SK-N-SH (cell line): ENCODE data around the gene AZIN2.

Experiments
- EP300 ChIP-seq, 2 experiments: IDR thresholded peaks; 2 replicates each; pipeline versions ENCODE4 v1.4.0 to v1.6.1; 2012; ENCODE audit warnings: borderline replicate concordance in 1 of 2, low read depth in 1 of 2, low read length in 1 of 2
- FOSL2 ChIP-seq: IDR thresholded peaks from 2 replicates; pipeline ENCODE4 v1.4.0; 2012; ENCODE audit warnings: low read depth, mild to moderate bottlenecking, moderate library complexity, borderline replicate concordance
- FOXM1 ChIP-seq: IDR thresholded peaks from 2 replicates; pipeline ENCODE4 v1.4.0; 2012; ENCODE audit warnings: low read depth, mild to moderate bottlenecking
- JUND ChIP-seq: IDR thresholded peaks from 2 replicates; pipeline ENCODE4 v1.4.0; 2012
- POLR2AphosphoS5 ChIP-seq: IDR thresholded peaks from 2 replicates; pipeline ENCODE4 v1.6.1; 2012; ENCODE audit warnings: low read depth, low read length
- SMC3 ChIP-seq: IDR thresholded peaks from 2 replicates; pipeline ENCODE4 v1.6.1; 2012; ENCODE audit warnings: low read depth, low read length, improper control_type of control experiment
- TAF1 ChIP-seq: IDR thresholded peaks from 2 replicates; pipeline ENCODE4 v1.6.1; 2012; ENCODE audit warnings: low read depth, mild to moderate bottlenecking, low read length, moderate library complexity, borderline replicate concordance
- TEAD4 ChIP-seq: IDR thresholded peaks from 2 replicates; pipeline ENCODE4 v1.4.0; 2012; ENCODE audit warnings: mild to moderate bottlenecking, borderline replicate concordance; ENCODE audit not compliant: insufficient read depth
- TF ChIP-seq, protein P1 (sequence below): fragments of 200-600 bp; sonication (generic); IDR thresholded peaks from 2 replicates; pipeline ENCODE4 v1.6.1; 2017; ENCODE audit warnings: antibody characterized with exemption, mild to moderate bottlenecking, moderate library complexity
- TF ChIP-seq, protein P2 (sequence below): IDR thresholded peaks from 2 replicates; pipeline ENCODE4 v1.6.1; 2012; ENCODE audit warnings: mild to moderate bottlenecking, low read depth, low read length, moderate library complexity

DNA sequence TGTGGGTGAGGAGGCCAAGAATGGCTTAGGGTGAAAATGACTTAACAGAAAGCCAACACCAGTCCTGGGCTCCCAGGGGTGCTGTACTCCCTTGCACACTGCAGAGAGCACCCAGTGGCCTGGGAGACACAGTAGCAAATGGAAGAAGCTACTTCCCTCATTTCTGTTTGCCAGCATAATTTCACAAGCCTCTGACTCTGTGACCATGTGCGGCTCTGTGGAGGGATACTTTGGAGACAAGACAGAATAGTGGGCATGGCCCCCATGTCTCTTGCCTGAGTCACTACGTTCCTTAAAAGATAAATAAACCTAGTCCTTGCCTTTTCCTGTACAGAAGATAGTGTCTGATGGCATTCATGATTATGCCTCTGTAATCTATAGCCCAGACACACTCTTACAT, 62.7 kb downstream of the AZIN2 start:
- TF ChIP-seq, protein P1, sequence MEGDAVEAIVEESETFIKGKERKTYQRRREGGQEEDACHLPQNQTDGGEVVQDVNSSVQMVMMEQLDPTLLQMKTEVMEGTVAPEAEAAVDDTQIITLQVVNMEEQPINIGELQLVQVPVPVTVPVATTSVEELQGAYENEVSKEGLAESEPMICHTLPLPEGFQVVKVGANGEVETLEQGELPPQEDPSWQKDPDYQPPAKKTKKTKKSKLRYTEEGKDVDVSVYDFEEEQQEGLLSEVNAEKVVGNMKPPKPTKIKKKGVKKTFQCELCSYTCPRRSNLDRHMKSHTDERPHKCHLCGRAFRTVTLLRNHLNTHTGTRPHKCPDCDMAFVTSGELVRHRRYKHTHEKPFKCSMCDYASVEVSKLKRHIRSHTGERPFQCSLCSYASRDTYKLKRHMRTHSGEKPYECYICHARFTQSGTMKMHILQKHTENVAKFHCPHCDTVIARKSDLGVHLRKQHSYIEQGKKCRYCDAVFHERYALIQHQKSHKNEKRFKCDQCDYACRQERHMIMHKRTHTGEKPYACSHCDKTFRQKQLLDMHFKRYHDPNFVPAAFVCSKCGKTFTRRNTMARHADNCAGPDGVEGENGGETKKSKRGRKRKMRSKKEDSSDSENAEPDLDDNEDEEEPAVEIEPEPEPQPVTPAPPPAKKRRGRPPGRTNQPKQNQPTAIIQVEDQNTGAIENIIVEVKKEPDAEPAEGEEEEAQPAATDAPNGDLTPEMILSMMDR, result no peak
- TF ChIP-seq SMC3 (no peak), FOXM1 (no peak), POLR2AphosphoS5 (no peak), EP300 (IDR thresholded peaks at IDR 0.05; ENCODE audit: borderline replicate concordance in 1 of 2, low read depth in 1 of 2, low read length in 1 of 2) (no peak), TEAD4 (no peak), JUND (no peak), TAF1 (no peak), FOSL2 (no peak)
- TF ChIP-seq, protein P2, sequence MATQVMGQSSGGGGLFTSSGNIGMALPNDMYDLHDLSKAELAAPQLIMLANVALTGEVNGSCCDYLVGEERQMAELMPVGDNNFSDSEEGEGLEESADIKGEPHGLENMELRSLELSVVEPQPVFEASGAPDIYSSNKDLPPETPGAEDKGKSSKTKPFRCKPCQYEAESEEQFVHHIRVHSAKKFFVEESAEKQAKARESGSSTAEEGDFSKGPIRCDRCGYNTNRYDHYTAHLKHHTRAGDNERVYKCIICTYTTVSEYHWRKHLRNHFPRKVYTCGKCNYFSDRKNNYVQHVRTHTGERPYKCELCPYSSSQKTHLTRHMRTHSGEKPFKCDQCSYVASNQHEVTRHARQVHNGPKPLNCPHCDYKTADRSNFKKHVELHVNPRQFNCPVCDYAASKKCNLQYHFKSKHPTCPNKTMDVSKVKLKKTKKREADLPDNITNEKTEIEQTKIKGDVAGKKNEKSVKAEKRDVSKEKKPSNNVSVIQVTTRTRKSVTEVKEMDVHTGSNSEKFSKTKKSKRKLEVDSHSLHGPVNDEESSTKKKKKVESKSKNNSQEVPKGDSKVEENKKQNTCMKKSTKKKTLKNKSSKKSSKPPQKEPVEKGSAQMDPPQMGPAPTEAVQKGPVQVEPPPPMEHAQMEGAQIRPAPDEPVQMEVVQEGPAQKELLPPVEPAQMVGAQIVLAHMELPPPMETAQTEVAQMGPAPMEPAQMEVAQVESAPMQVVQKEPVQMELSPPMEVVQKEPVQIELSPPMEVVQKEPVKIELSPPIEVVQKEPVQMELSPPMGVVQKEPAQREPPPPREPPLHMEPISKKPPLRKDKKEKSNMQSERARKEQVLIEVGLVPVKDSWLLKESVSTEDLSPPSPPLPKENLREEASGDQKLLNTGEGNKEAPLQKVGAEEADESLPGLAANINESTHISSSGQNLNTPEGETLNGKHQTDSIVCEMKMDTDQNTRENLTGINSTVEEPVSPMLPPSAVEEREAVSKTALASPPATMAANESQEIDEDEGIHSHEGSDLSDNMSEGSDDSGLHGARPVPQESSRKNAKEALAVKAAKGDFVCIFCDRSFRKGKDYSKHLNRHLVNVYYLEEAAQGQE, result no peak
